Bone marrow (tissue), 2 donors: ENCODE results near the gene WDR1.
"Not testable (repeated sequence)": the region's sequence is repeated elsewhere in the genome, so short reads cannot be mapped to it uniquely, and the experiment has no call there.

Source experiments
- DNase-seq, 2 donors: peaks; one replicate each; lab custom pipeline; 2025; lab: John Stamatoyannopoulos, UW

Gene WDR1

GRCh38 chr4:10130178-10130888 is 13.7 kb upstream of the WDR1 start:
- DNase-seq, result no peak

DNA sequence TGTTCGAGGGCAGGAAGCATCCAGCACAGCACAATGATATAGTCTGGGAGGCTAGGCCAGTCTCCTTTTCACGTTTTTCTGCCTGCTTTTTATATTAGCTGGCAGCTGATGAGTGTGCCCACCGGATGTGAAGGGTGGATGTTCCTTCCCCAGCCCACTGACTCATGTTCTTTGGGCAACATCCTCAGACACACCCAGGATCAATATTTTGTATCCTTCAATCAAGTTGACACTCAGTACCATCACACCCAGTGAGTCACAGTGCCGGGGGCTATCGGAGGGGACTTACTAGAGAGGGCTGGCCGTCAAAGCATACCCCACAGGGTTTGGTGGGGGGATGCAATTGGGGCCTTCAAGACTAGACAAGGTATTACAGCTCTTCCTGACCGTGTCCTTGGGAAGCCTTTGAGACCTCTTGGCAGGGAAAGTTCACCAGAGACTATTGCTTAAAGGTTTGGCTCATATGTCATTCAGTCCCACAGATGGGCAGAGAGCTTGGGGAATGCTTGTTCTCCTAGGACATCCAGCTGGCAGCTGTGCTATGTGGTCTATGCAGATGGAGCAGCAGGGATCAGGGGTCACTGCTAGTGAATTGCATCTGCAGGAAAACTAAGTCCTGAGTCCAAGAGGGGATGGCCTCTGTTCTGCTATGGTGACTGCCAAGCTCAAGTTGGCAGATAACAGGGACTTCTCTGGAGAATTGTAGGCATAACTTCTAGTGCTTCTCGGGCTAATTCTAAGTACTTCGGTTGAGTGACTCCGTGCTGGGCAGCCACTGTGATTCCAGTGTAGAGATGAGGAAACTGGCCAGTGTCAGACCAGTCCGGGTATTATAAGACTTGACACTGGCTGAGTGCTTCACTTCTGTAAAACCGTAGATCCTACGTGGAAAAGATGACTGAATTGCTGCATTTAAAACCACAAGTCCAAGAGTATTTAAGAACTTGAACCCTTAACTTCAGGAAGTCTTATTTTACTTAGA is 12.9 kb upstream of the WDR1 start:
- DNase-seq, result no peak

DNA sequence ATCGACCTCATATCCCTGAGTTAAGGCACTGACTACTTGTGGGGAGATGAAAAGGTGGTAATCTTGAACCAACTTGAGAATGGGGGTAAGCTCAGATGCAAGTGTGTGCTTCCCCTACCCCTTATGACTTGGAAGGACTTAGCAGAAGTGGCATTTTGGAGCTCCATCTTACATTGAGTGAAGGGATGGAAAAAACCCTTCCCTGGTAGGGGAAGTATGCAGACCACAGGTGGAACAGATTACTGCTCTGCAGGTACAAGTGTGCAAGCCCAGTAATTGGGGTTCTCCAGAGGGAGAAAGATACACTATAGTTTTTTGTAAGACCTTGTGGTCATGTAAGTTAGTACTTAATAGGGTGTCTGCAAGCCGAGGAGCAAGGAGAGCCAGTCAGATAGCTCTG is 12.2 kb upstream of the WDR1 start:
- DNase-seq, result no peak

DNA sequence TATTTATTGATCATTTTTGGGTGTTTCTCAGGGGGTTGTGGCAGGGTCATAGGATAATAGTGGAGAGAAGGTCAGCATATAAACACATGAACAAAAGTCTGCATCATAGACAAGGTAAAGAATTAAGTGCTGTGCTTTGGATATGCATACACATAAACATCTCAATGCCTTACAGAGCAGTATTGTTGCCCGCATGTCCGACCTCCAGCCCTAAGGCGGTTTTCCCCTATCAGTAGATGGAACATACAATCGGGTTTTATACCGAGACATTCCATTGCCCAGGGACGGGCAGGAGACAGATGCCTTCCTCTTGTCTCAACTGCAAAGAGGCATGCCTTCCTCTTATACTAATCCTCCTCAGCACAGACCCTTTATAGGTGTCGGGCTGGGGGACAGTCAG is 10.9 kb upstream of the WDR1 start:
- DNase-seq, result not testable (repeated sequence)

GRCh38 chr4:10124167-10124930 is 7.8 kb upstream of the WDR1 start:
- DNase-seq, result no peak

- DNase-seq, result no peak
Measured at GRCh38 chr4:10123227-10124101, 6.9 kb upstream of the WDR1 start.

DNA sequence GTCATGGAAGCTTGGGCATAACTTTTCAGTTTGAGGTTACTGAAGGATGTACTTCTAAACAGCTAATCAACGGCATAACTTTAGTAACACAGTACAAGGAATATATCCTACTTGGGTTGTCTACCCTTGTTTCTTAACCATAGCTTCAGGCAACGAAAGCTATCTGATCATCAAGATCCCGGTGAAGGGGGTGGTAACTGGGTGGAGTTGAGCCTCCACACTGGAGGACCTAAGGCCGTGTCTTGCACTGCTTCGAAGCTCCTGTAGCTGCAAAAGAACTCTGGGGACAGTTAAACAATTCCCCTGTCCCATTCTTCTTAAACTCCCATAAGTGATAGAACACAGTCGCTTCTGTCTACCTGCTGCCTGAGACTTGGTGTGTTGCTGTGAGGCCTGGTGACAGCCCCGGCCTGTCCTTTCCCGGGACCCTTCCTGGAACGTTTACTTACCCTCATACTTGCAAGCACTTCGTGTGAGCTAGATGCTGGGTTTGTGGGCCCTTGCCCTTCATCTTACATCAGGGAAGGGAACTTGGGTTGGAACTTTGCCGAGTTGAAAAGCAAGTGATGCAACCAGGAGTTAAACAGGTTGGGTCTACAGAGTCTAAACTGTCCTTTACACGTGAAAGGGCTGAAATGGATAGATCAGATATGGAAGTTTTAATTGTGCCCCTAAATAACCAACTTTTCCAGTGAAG is 5.8 kb upstream of the WDR1 start:
- no peak for DNase-seq

GRCh38 chr4:10121568-10122208 is 5.1 kb upstream of the WDR1 start:
- DNase-seq, result no peak

- DNase-seq, result no peak
Measured at GRCh38 chr4:10120943-10121567, 4.5 kb upstream of the WDR1 start.

GRCh38 chr4:10119773-10120172 is 3.2 kb upstream of the WDR1 start:
- no peak for DNase-seq

DNA sequence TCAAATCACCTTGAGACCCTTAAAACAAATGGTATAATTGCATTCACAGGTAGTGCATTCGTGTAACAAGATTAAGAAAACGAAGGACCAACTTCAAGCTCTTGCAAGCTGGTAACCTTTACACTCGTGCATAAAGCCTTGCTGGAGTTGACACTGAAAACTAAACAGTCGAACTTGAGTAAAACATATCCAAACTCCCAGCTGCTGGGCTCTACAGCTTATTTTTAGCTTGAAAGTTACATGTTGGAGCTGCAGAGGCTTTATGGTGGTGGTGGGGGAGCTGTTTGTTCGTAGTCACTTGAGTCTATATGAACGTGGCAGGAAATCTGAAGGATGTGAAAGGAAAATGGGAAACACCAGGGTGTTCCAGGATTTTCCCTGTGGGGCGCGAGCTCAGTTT is 2.7 kb upstream of the WDR1 start:
- no peak for DNase-seq

DNA sequence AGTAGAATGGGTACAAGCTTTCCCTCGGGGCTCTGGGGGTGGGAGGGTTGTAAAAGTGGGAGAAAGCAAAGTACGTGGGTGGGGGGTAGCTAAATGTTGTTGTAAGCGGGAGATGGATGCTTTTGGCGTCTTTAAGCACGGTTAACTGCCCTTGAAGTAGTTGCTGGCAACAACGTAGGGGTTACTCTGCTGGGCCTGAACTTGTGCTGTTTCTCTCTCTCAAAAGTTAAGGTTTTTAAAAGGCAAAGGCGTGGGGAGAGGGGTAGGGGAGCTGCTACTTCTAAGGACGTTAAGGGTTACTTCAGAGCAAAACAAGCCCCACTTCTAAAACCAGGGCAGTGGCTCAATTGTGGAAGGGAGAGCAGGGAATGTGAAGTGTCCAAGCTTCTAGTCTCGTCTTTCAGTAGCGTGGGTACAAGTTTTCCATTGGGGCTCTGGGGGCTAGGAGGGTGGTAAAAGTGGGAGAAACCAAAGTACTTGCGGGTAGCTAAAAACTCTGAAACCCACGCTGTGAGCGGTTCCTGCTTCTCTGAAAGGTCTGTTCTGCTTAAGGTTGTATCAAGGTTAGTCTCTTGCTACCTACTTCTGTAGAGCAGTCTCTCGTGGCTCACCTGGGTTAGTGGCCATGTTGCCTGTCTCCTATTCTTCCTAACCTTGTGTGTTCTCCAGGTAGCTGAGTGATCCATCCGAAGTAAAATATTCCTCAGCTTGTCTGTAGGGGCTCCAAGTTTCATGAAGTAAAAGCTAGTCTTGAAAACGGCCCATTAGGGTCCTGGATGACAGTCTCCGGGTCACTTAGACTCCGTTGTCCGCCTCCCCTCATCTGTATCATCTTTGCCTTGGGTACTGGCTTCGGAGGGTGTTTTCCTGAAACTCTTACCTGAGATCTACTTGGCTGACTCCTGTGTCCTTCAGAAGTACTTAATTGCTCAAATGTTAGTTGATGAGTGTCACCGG is 1.7 kb upstream of the WDR1 start:
- no peak for DNase-seq

GRCh38 chr4:10117359-10118047 is 904 bp upstream of the WDR1 start:
- DNase-seq, result peak; percentile 44 to 70

DNA sequence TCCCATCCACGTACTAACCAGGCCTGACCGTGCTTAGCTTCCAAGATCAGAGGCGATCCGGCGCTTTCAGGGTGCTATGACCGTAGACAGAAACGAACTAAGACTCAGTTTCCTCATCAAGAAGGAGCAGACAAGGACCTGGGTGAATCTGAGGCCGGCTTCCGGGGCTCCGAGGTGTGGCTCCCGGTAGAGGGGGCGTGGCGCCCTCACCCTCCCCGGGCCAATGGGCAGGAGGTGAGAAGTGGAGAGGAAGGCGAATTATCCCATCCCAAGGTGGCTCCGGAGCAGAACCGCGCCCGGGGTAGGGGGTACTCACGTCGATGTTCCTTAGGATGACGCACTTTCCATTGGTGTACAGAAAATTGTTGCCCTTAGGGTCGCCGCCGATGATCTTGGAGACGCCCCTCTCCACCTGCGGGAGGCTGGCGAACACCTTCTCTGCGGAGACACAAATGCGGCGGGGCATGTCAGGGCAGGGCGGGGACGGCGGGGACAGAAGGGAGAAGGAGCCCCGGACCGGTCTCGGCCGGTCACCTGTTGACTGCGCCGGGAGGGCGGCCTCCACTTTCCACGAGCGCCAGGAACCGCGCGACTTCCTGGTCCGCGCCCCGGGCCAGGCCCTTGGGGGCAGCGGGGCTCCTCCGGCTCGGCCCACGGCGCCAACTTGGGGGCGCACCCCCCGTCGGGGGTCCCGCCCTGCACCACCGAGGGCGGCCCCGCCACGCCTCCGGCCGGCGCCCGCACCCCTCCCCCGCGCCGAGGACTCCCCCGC is 616 bp downstream of the WDR1 start:
- DNase-seq, result peak in 1 of 2 donors; percentile 39

GRCh38 chr4:10115271-10115796 is 1.3 kb downstream of the WDR1 start:
- DNase-seq, result peak; percentile 23 to 39

DNA sequence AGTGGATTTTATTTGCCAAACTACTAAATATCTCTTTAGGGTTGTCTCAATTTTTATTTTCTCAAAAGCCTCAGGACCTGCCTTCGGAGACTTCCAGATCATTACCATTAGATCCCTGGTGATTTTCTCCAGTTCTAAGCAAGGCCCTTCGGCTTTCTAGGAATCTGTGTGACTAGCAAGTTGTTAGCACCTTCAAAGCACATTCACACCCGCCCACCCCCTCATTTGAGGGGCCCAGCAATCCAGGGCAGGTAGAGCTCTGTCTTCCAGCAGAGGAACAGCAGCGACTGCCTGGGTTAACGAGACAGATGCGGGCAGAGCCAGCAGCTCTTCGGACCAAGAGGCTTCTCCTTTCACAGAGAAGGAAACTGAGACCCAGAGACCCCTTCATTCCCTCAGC is 2.0 kb downstream of the WDR1 start:
- DNase-seq, result no peak

- DNase-seq, result no peak
Measured at GRCh38 chr4:10114147-10114546, 2.5 kb downstream of the WDR1 start.
